DMS 273 treated with DMSO at 0.1 percent for 48 hours (cell line): ENCODE measurements around the gene CRELD2.
A peak's percentile ranks its signal among the peaks of the same experiment; 100 is the strongest.

Experiments
- DNase-seq: peaks from one replicate; lab custom pipeline; 2025; lab: John Stamatoyannopoulos, UW

Gene CRELD2

GRCh38 chr22:49958366-49958921, 40.0 kb downstream of the CRELD2 start:
- DNase-seq, result no peak

DNA sequence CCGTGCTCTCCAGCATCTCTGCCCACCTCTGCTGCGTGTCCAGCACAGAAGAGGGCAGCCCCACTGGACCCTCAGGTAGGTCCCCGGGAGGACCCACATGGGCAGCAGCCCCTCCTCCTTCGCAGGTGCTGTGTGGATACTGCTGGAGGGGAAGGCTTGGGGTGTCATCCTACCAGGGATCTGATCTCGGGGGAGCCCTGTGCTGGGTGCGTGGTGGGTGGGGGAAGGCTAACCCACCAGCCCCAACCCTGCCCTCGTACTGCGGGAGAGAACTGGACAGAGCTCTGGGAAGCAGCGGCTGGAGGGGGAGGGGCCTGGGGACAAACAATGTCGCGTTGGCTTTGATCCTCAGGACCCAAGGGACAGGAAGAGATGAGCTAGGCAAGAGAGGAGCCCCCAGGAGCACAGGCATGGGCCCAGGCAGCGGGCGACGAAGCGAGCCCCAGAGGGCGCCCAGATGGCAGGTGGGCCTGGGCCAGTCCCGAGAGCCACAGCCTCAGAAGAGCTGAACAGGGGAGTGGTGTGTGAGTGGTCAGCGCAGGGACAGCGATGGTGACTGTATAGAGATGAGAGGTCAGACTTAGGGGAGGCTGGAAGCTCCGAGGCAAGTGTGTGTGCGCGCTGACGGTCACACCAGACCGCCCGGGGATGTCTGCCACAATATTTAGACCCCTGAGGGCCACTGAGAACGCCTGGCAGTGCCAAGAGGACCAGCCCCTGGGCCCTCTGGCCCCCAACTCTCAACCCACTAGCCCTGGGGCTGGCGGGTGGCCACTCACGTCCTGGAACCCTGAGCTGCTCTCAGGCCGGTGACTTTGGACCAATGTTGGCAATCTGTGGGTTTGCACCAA, 40.7 kb downstream of the CRELD2 start:
- DNase-seq, result no peak

GRCh38 chr22:49959782-49960158, 41.3 kb downstream of the CRELD2 start:
- no peak for DNase-seq

- peak; percentile 83 for DNase-seq
Measured at GRCh38 chr22:49960159-49961004, 41.9 kb downstream of the CRELD2 start, which contains the start of gene PIM3. PIM3 (plus strand) TSS chr22:49960772; CDS start chr22:49960948, 176 bp downstream.

DNA sequence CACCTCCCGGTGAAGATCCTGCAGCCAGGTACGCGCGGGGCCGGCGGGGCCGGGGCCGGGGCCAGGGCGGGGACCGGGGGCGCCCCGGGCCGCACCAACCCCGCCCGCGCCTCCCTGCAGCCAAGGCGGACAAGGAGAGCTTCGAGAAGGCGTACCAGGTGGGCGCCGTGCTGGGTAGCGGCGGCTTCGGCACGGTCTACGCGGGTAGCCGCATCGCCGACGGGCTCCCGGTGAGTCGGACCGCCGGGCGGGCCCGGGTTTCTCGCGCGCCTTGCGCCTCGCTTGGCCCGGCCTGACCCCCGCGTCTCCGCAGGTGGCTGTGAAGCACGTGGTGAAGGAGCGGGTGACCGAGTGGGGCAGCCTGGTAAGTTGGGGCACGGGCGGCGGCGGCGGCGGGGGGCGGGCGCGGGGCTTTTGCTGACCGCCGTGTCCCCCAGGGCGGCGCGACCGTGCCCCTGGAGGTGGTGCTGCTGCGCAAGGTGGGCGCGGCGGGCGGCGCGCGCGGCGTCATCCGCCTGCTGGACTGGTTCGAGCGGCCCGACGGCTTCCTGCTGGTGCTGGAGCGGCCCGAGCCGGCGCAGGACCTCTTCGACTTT, 42.7 kb downstream of the CRELD2 start:
- DNase-seq, result no peak

DNA sequence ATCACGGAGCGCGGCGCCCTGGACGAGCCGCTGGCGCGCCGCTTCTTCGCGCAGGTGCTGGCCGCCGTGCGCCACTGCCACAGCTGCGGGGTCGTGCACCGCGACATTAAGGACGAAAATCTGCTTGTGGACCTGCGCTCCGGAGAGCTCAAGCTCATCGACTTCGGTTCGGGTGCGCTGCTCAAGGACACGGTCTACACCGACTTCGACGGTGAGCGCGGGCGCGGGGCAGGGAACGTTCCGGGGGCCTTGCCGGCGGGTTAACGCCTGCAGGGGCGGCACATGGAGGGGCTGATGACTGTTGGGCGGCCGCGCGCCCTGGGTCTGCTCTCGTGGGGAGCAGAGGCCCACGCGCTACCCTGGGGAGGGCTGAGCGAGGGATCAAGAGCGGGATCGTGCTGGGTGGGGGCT, 43.2 kb downstream of the CRELD2 start:
- no peak for DNase-seq

- no peak for DNase-seq
Measured at GRCh38 chr22:49962012-49962750, 43.7 kb downstream of the CRELD2 start.

DNA sequence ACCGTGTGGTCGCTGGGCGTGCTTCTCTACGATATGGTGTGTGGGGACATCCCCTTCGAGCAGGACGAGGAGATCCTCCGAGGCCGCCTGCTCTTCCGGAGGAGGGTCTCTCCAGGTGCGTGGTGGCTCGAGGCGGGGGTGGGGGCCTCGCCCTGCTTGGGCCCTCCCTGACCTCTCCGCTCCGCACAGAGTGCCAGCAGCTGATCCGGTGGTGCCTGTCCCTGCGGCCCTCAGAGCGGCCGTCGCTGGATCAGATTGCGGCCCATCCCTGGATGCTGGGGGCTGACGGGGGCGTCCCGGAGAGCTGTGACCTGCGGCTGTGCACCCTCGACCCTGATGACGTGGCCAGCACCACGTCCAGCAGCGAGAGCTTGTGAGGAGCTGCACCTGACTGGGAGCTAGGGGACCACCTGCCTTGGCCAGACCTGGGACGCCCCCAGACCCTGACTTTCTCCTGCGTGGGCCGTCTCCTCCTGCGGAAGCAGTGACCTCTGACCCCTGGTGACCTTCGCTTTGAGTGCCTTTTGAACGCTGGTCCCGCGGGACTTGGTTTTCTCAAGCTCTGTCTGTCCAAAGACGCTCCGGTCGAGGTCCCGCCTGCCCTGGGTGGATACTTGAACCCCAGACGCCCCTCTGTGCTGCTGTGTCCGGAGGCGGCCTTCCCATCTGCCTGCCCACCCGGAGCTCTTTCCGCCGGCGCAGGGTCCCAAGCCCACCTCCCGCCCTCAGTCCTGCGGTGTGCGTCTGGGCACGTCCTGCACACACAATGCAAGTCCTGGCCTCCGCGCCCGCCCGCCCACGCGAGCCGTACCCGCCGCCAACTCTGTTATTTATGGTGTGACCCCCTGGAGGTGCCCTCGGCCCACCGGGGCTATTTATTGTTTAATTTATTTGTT, 44.6 kb downstream of the CRELD2 start:
- no peak for DNase-seq

GRCh38 chr22:49963647-49964026, 45.2 kb downstream of the CRELD2 start:
- no peak for DNase-seq

DNA sequence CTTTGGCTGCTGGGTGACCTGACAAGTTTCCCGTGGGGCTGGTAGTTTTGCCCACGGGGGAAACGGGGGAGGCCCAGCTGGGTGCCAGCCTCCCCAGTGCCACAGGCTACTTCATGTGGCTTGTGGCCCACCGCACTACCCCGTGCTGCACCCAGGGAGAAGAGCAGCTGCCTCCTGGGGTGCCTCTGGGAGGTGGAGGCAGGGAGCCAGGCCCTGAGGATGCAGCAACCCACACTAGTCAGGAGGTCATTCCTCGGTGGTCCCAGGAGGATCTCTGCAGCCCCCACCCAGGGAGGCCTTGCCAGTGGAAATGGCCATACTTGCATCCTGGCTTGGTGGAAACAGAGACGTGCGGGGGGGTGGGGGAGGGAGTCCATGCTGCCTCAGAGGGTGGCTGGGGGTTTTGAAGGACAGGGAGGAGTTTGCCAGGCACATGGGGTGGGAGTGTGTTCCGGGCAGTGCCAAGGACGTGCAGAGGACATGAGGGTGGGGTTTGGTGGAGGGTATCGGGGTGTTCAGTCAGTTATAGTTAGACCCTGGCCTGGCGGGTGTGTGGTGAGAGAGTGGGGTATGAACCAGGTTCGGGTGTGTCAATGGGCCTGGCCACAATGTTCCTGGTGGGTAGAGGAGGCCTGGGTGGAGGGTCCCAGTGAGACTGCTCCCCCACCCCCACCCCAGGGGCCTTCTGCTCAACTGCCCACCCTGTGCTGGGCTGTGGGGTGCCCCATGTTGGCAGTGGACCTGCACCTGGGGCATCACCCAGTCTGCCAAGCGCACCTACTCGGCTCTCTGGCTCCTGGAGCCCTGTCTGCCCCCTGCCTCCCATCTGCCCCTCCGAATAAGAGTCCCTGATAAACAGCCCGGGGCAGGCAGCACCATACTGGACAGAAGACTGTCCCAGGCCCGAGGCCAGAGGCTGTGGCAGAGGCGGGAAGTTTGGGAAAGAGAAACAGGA, 46.0 kb downstream of the CRELD2 start:
- DNase-seq, result no peak

DNA sequence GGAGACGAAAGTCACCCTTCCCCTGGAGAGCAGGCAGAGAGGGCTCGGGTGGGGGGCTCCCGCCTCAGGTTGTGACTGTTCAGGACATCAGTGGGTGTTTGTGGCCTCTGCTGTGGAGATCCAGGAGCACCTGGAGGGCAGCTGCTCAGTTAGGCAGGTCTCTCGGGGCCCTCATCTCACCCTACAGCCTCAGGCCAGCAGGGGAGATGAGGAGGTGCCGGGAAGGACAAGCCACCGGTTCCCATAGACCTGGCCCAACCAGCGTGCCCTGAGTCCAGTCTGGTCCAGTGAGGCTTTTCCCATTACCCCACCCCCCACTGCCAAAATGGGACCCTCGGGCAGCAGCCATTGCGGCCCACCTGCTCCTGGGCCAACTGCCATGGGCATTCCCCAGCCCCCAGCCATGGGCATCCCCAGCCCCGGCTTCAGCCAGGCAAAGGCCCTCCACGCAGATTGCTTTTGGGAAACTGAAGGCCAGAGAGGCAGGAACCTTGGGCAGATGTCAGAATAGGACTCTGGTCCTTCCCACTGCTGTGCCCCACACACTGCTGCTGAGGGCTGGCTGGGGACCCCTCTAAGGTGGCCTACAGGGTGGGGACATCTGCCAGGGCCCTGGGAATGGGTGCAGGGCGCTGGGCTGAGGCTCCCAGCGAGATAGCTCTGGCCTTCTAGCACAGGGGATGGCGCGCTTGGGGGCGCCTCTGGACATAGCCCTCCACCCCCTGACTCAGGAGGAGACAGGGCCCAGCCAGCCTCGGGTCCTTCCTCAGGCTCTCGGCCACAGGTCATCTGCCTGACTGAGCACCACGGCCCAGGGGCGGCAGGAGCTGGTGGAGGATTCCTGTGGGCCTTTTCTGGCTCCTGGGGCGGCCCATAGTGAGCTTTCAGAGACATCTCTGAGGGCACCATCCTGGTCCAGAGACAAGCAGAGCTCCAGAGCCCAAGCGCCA, 46.9 kb downstream of the CRELD2 start:
- no peak for DNase-seq

- no peak for DNase-seq
Measured at GRCh38 chr22:49966041-49966773, 47.8 kb downstream of the CRELD2 start.

GRCh38 chr22:49966774-49967705, 48.6 kb downstream of the CRELD2 start:
- no peak for DNase-seq

DNA sequence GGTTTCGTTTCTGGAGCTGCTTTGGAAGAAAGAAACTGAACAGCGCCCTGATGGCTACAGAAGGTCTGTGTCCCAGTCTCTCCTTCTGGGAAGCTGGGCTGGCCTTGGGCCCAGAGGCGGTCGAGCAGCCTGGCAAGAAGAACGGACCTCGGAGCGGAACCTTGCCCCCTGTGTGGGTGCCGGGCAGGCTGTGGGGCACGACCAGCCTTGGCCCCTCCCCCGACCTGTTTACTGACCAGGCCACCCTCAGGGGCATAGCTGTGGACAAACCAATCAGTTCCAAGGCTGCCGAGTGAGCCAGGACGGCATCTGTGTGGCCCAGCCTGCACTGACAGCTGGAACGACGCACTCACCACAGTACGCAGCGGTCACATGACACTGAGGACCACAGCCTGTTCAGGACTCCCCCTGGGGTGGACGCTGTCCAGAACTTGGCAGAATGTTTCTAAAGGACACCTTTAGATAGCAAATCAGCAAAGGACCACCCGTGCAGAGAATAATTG, 49.3 kb downstream of the CRELD2 start:
- no peak for DNase-seq

GRCh38 chr22:49968313-49968830, 49.9 kb downstream of the CRELD2 start:
- DNase-seq, result no peak
